GM23248 (cell line): Measurements from ENCODE around the gene CAMK2B. TPM values are rescaled to one million over a fixed set of nuclear protein-coding genes. Genes with fewer than 3 reads are reported as not detected.
A peak's percentile ranks its signal among the peaks of the same experiment; 100 is the strongest.

Experiments
- DNase-seq: peaks from one replicate; pipeline ENCODE4 v3.0.0-alpha.2; 2015
- H2AFZ ChIP-seq: fragments of 200-600 bp; sonication (generic); 2 replicates; pipeline ENCODE4 v1.6.1; 2016; ENCODE audit warnings: antibody characterized with exemption
- H3F3A ChIP-seq: fragments of 200-600 bp; sonication (generic); 2 replicates; pipeline ENCODE4 v1.6.1; 2016; ENCODE audit warnings: mild to moderate bottlenecking, antibody characterized with exemption, mixed run types; ENCODE audit not compliant: insufficient read depth
- H3K27ac ChIP-seq: fragments of 200-600 bp; sonication (generic); 2 replicates; pipeline ENCODE4 v1.5.1; 2016; ENCODE audit warnings: mild to moderate bottlenecking
- H3K27me3 ChIP-seq: fragments of 200-600 bp; sonication (generic); replicated peaks from 2 replicates; pipeline ENCODE4 v1.6.1; 2016; ENCODE audit warnings: mild to moderate bottlenecking; ENCODE audit not compliant: insufficient read depth
- H3K36me3 ChIP-seq: fragments of 200-600 bp; sonication (generic); 2 replicates; pipeline ENCODE4 v1.6.1; 2016; ENCODE audit warnings: low read depth, mild to moderate bottlenecking
- H3K4me1 ChIP-seq: fragments of 200-600 bp; sonication (generic); 2 replicates; pipeline ENCODE4 v1.6.1; 2016; ENCODE audit warnings: mild to moderate bottlenecking; ENCODE audit not compliant: insufficient read depth
- H3K4me2 ChIP-seq: fragments of 200-600 bp; sonication (generic); one replicate; pipeline ENCODE4 v1.6.1; 2016; ENCODE audit warnings: mild to moderate bottlenecking; ENCODE audit not compliant: unreplicated experiment
- H3K4me3 ChIP-seq: fragments of 200-600 bp; sonication (generic); 2 replicates; pipeline ENCODE4 v1.5.1; 2016; ENCODE audit warnings: mild to moderate bottlenecking
- H3K79me2 ChIP-seq: fragments of 200-600 bp; sonication (generic); 2 replicates; pipeline ENCODE4 v1.6.1; 2016; ENCODE audit warnings: mild to moderate bottlenecking; ENCODE audit not compliant: insufficient read depth
- H3K9ac ChIP-seq: fragments of 200-600 bp; sonication (generic); 2 replicates; pipeline ENCODE4 v1.6.1; 2016; ENCODE audit warnings: mild to moderate bottlenecking
- H3K9me2 ChIP-seq: fragments of 200-600 bp; sonication (generic); 2 replicates; pipeline ENCODE4 v1.6.1; 2016; ENCODE audit warnings: mixed run types, mild to moderate bottlenecking, moderate library complexity; ENCODE audit not compliant: insufficient read depth
- H3K9me3 ChIP-seq: fragments of 200-600 bp; sonication (generic); one replicate; pipeline ENCODE4 v1.6.1; 2017; ENCODE audit warnings: low read depth
- H4K20me1 ChIP-seq: fragments of 200-600 bp; sonication (generic); 2 replicates; pipeline ENCODE4 v1.6.0; 2016; ENCODE audit not compliant: insufficient read depth
- EZH2 ChIP-seq: fragments of 200-600 bp; sonication (generic); IDR thresholded peaks from 2 replicates; pipeline ENCODE4 v1.6.1; 2018; ENCODE audit warnings: antibody characterized with exemption, mild to moderate bottlenecking; ENCODE audit not compliant: insufficient read depth, poor library complexity, severe bottlenecking
- EZH2phosphoT487 ChIP-seq: fragments of 200-600 bp; sonication (generic); IDR thresholded peaks from 2 replicates; pipeline ENCODE4 v1.6.1; 2018; ENCODE audit warnings: antibody characterized with exemption, moderate library complexity, mild to moderate bottlenecking, low read depth; ENCODE audit not compliant: insufficient read depth
- WGBS, 2 experiments: methylation state at CpG; one replicate each; pipeline ENCODE4 v1.1.6; 2015 to 2017; ENCODE audit warnings: low lambda C conversion rate in 2 of 2, low coverage in 1 of 2; ENCODE audit errors: missing lambda C conversion rate in 2 of 2; 5-methylcytosine and 5-hydroxymethylcytosine counted together
- in situ Hi-C: fragments of 300-500 bp; cut with MboI; formaldehyde crosslinking; loops from 2 replicates; pipeline ENCODE4 v1.15.0; 2020
- polyA plus RNA-seq: library from polyadenylated mRNA; unstranded; fragments of >200 nt; fragmentation: Nextera tagmentation; extraction: Ambion mirVana; gene quantifications from 2 replicates; pipeline ENCODE4 v1.2.1, GENCODE V29; 2016
- total RNA-seq: library from RNA; depleted of rRNA; stranded (reverse); fragments of >200 nt; shearing (Covaris generic); gene quantifications from 2 replicates; pipeline ENCODE4 v1.2.3, GENCODE V29; 2014

CAMK2B gene
- total and polyA plus RNA-seq, 2 experiments from 2014 or later, result 0.78 to 2.5 TPM

GRCh38 chr7:44348851-44349781 lies 23.7 kb upstream of the CAMK2B start:
- H3K27me3 ChIP-seq, result no peaks in the 10 kb centered on the region
- no peak overlapping the region for H2AFZ ChIP-seq
- no peaks in the 10 kb centered on the region for H4K20me1 ChIP-seq
- in situ Hi-C loops, result no loop called here
- no peaks in the 10 kb centered on the region for H3K9me3 ChIP-seq
- no peak overlapping the region for H3K27ac ChIP-seq
- no peaks in the 10 kb centered on the region for H3K36me3 ChIP-seq
- no peaks in the 10 kb centered on the region for H3F3A ChIP-seq
- no peaks in the 10 kb centered on the region for H3K4me1 ChIP-seq
- WGBS, 2 experiments, result 62 to 78% methylated on average over 8 to 9 of the region's 9 CpGs
- H3K9ac ChIP-seq, result no peak overlapping the region
- no peak overlapping the region for H3K4me3 ChIP-seq
- no peak overlapping the region for H3K4me2 ChIP-seq
- no peaks in the 10 kb centered on the region for H3K79me2 ChIP-seq
- no peak for DNase-seq
- TF ChIP-seq EZH2, result no peak
- TF ChIP-seq EZH2phosphoT487, result no peak
- H3K9me2 ChIP-seq, result no peaks in the 10 kb centered on the region

GRCh38 chr7:44348300-44348699 lies 22.9 kb upstream of the CAMK2B start:
- no peaks in the 10 kb centered on the region for H3F3A ChIP-seq
- TF ChIP-seq EZH2phosphoT487 (no peak), EZH2 (no peak)
- DNase-seq, result peak; percentile 67
- no peaks in the 10 kb centered on the region for H3K9me3 ChIP-seq
- H3K79me2 ChIP-seq, result no peaks in the 10 kb centered on the region
- H3K27me3 ChIP-seq, result no peaks in the 10 kb centered on the region
- in situ Hi-C loops, result no loop called here
- 66 to 67% methylated on average over 2 of the region's 2 CpGs for WGBS, 2 experiments
- no peak overlapping the region for H3K4me2 ChIP-seq
- H4K20me1 ChIP-seq, result no peaks in the 10 kb centered on the region
- no peaks in the 10 kb centered on the region for H3K4me1 ChIP-seq
- H2AFZ ChIP-seq, result no peak overlapping the region
- no peaks in the 10 kb centered on the region for H3K9me2 ChIP-seq
- H3K36me3 ChIP-seq, result no peaks in the 10 kb centered on the region
- H3K9ac ChIP-seq, result no peak overlapping the region
- no peak overlapping the region for H3K27ac ChIP-seq
- H3K4me3 ChIP-seq, result no peak overlapping the region

- Histone ChIP-seq H2AFZ (no peak overlapping the region), H3K4me2 (no peak overlapping the region), H3K4me1 (no peaks in the 10 kb centered on the region), H3K9ac (no peak overlapping the region), H3K79me2 (no peaks in the 10 kb centered on the region), H3K9me2 (no peaks in the 10 kb centered on the region), H3K9me3 (no peaks in the 10 kb centered on the region), H3K27me3 (no peaks in the 10 kb centered on the region), H4K20me1 (no peaks in the 10 kb centered on the region), H3K27ac (no peak overlapping the region), H3K36me3 (no peaks in the 10 kb centered on the region), H3F3A (no peaks in the 10 kb centered on the region), H3K4me3 (no peak overlapping the region)
- DNase-seq, result no peak
- no peak for TF ChIP-seq EZH2
- TF ChIP-seq EZH2phosphoT487, result no peak
- in situ Hi-C loops, result no loop called here
Observed at GRCh38 chr7:44347546-44348114, 22.2 kb upstream of the CAMK2B start.

- Histone ChIP-seq H3K27ac (no peak overlapping the region), H3K9me3 (no peaks in the 10 kb centered on the region), H3K9ac (no peak overlapping the region), H3K4me3 (no peak overlapping the region), H3K4me2 (no peak overlapping the region), H3K36me3 (no peaks in the 10 kb centered on the region), H3K4me1 (no peaks in the 10 kb centered on the region), H3F3A (no peaks in the 10 kb centered on the region), H3K9me2 (no peaks in the 10 kb centered on the region), H3K27me3 (no peaks in the 10 kb centered on the region), H2AFZ (no peak overlapping the region), H3K79me2 (no peaks in the 10 kb centered on the region), H4K20me1 (no peaks in the 10 kb centered on the region)
- in situ Hi-C loops, result no loop called here
- 80% methylated on average over 2 of the region's 2 CpGs for WGBS, 2 experiments
- TF ChIP-seq EZH2 (no peak), EZH2phosphoT487 (no peak)
- DNase-seq, result no peak
Observed at GRCh38 chr7:44346063-44346462, 20.7 kb upstream of the CAMK2B start.
